ENCODE data around the gene PSME2. TPM values are rescaled to one million over a fixed set of nuclear protein-coding genes. Genes with fewer than 3 reads are reported as not detected.

Gene PSME2
- total RNA-seq, 1 donor from 2014 or later, result 173 TPM

- Mint-ChIP-seq H3K4me1 (ENCODE audit: low read depth, unreplicated experiment) (peaks cover 7% of the 10 kb centered on the region), H3K9me3 (ENCODE audit: unreplicated experiment) (no peaks in the 10 kb centered on the region), H3K27ac (ENCODE audit: unreplicated experiment) (peak overlapping the region; percentile 75), H3K36me3 (ENCODE audit: low read depth, unreplicated experiment) (peaks cover 15% of the 10 kb centered on the region), H3K4me3 (ENCODE audit: unreplicated experiment) (no peak overlapping the region), H3K27me3 (ENCODE audit: low read depth, unreplicated experiment) (no peaks in the 10 kb centered on the region)
- no peak overlapping the region for H3K4me2 ChIP-seq (ENCODE audit: low read length)
- no peaks in the 10 kb centered on the region for H3K9me3 ChIP-seq (ENCODE audit: insufficient read depth, low read depth, low read length)
- peaks cover 5% of the 10 kb centered on the region for H3K4me1 ChIP-seq (ENCODE audit: insufficient read depth, low read length)
- TF ChIP-seq CTCF (IDR thresholded peaks at IDR 0.05; ENCODE audit: insufficient read depth, low read depth, low read length), result no peak
- TF ChIP-seq EZH2 (IDR thresholded peaks at IDR 0.05; ENCODE audit: insufficient read depth, low read length), result no peak
- peak overlapping the region; percentile 18 for H3K27ac ChIP-seq (ENCODE audit: low read depth, low read length)
- H3K27me3 ChIP-seq (ENCODE audit: insufficient read depth, low read length), result no peaks in the 10 kb centered on the region
- H2AFZ ChIP-seq (ENCODE audit: low read depth, low read length), result no peak overlapping the region
- H3K9ac ChIP-seq (ENCODE audit: low read length), result peak overlapping the region; percentile 8
- FAIRE-seq (no peak), DNase-seq (ENCODE audit: low read depth) (peak; percentile 88)
- H3K36me3 ChIP-seq (ENCODE audit: insufficient read depth, low read length), result peaks cover 24% of the 10 kb centered on the region
- no peak overlapping the region for H3K4me3 ChIP-seq (ENCODE audit: insufficient read depth, low read depth, low read length)
- no peaks in the 10 kb centered on the region for H3K79me2 ChIP-seq (ENCODE audit: insufficient read depth, low read length)
- H4K20me1 ChIP-seq (ENCODE audit: insufficient read depth, low read length), result peaks cover 37% of the 10 kb centered on the region
These were observed 33.8 kb upstream of the PSME2 start for GRCh38 chr14:24179961-24180796.

- Histone ChIP-seq H4K20me1 (ENCODE audit: insufficient read depth, low read length) (peaks cover 35% of the 10 kb centered on the region), H3K9ac (ENCODE audit: low read length) (peak overlapping the region; percentile 8), H3K4me2 (ENCODE audit: low read length) (no peak overlapping the region), H2AFZ (ENCODE audit: low read depth, low read length) (no peak overlapping the region), H3K4me3 (ENCODE audit: insufficient read depth, low read depth, low read length) (no peak overlapping the region), H3K27me3 (ENCODE audit: insufficient read depth, low read length) (no peaks in the 10 kb centered on the region), H3K36me3 (ENCODE audit: insufficient read depth, low read length) (peaks cover 22% of the 10 kb centered on the region), H3K4me1 (ENCODE audit: insufficient read depth, low read length) (peaks cover 5% of the 10 kb centered on the region), H3K27ac (ENCODE audit: low read depth, low read length) (peak overlapping the region; percentile 18), H3K79me2 (ENCODE audit: insufficient read depth, low read length) (no peaks in the 10 kb centered on the region), H3K9me3 (ENCODE audit: insufficient read depth, low read depth, low read length) (no peaks in the 10 kb centered on the region)
- Mint-ChIP-seq H3K4me1 (ENCODE audit: low read depth, unreplicated experiment) (peaks cover 7% of the 10 kb centered on the region), H3K36me3 (ENCODE audit: low read depth, unreplicated experiment) (peaks cover 20% of the 10 kb centered on the region), H3K9me3 (ENCODE audit: unreplicated experiment) (no peaks in the 10 kb centered on the region), H3K27ac (ENCODE audit: unreplicated experiment) (peak overlapping the region; percentile 75), H3K27me3 (ENCODE audit: low read depth, unreplicated experiment) (no peaks in the 10 kb centered on the region), H3K4me3 (ENCODE audit: unreplicated experiment) (no peak overlapping the region)
- FAIRE-seq (no peak), DNase-seq (ENCODE audit: low read depth) (no peak)
- TF ChIP-seq CTCF (IDR thresholded peaks at IDR 0.05; ENCODE audit: insufficient read depth, low read depth, low read length), result no peak
- no peak for TF ChIP-seq EZH2 (IDR thresholded peaks at IDR 0.05; ENCODE audit: insufficient read depth, low read length)
These were observed 33.0 kb upstream of the PSME2 start for GRCh38 chr14:24179294-24179960.

Data from astrocyte (in vitro differentiated cells and primary cell).